Nephron (organoid): ENCODE data around the gene SH3PXD2A.

Source experiments
- H3K27ac Mint-ChIP-seq, 3 experiments: 2 replicates each; pipeline ENCODE4 v1.8.0; 2020; ENCODE audit warnings: mixed read lengths in 3 of 3, mild to moderate bottlenecking in 2 of 3, moderate library complexity in 1 of 3
- H3K27me3 Mint-ChIP-seq: 2 replicates; pipeline ENCODE4 v1.8.0; 2021; ENCODE audit warnings: low read depth, mild to moderate bottlenecking, moderate library complexity, mixed read lengths
- H3K36me3 Mint-ChIP-seq: 2 replicates; pipeline ENCODE4 v1.8.0; 2020; ENCODE audit warnings: low read depth, mixed read lengths
- H3K4me1 Mint-ChIP-seq: 2 replicates; pipeline ENCODE4 v1.8.0; 2020; ENCODE audit warnings: mixed read lengths
- H3K4me3 Mint-ChIP-seq, 3 experiments: 2 replicates each; pipeline ENCODE4 v1.8.0; 2020; ENCODE audit warnings: mild to moderate bottlenecking in 3 of 3, mixed read lengths in 3 of 3, moderate library complexity in 2 of 3
- H3K9me3 Mint-ChIP-seq: 2 replicates; pipeline ENCODE4 v1.8.0; 2020; ENCODE audit warnings: mixed read lengths
- CTCF ChIP-seq, 3 experiments: fragments of 200-600 bp; sonication (generic); IDR thresholded peaks; one replicate each; pipeline ENCODE4 v1.5.0; 2021; ENCODE audit warnings: antibody characterized with exemption in 3 of 3; ENCODE audit not compliant: unreplicated experiment in 3 of 3

SH3PXD2A gene

GRCh38 chr10:103840740-103841070, 14.7 kb downstream of the SH3PXD2A start:
- H3K4me1 Mint-ChIP-seq, result peaks cover 70% of the 10 kb centered on the region
- H3K27me3 Mint-ChIP-seq, result peaks cover 4% of the 10 kb centered on the region
- peak overlapping the region; percentile 54 to 83 (median 76) for H3K27ac Mint-ChIP-seq
- H3K4me3 Mint-ChIP-seq, result peak overlapping the region in 2 of 3 experiments; percentile 46 to 59
- no peaks in the 10 kb centered on the region for H3K9me3 Mint-ChIP-seq
- no peak for TF ChIP-seq CTCF (IDR thresholded peaks at IDR 0.05; ENCODE audit: unreplicated experiment in 3 of 3)
- no peaks in the 10 kb centered on the region for H3K36me3 Mint-ChIP-seq

GRCh38 chr10:103839872-103840739, 15.3 kb downstream of the SH3PXD2A start:
- Mint-ChIP-seq H3K4me3 (peak overlapping the region in 2 of 3 experiments; percentile 49 to 59), H3K27me3 (peaks cover 4% of the 10 kb centered on the region), H3K4me1 (peaks cover 71% of the 10 kb centered on the region), H3K9me3 (no peaks in the 10 kb centered on the region), H3K36me3 (no peaks in the 10 kb centered on the region), H3K27ac (peak overlapping the region; percentile 76 to 83 (median 77))
- TF ChIP-seq CTCF (IDR thresholded peaks at IDR 0.05; ENCODE audit: unreplicated experiment in 3 of 3), result no peak

GRCh38 chr10:103839519-103839871, 15.9 kb downstream of the SH3PXD2A start:
- TF ChIP-seq CTCF (IDR thresholded peaks at IDR 0.05; ENCODE audit: unreplicated experiment in 3 of 3), result no peak
- peak overlapping the region; percentile 68 to 77 (median 76) for H3K27ac Mint-ChIP-seq

GRCh38 chr10:103838862-103839518, 16.4 kb downstream of the SH3PXD2A start:
- Mint-ChIP-seq H3K36me3 (no peaks in the 10 kb centered on the region), H3K27ac (peak overlapping the region in 2 of 3 experiments; percentile 55 to 76), H3K4me3 (peak overlapping the region in 1 of 3 experiments; percentile 27), H3K27me3 (peaks cover 4% of the 10 kb centered on the region), H3K4me1 (peaks cover 79% of the 10 kb centered on the region), H3K9me3 (no peaks in the 10 kb centered on the region)
- no peak for TF ChIP-seq CTCF (IDR thresholded peaks at IDR 0.05; ENCODE audit: unreplicated experiment in 3 of 3)

More at GRCh38 chr10:103839519-103839871, 15.9 kb downstream of the SH3PXD2A start:
- Mint-ChIP-seq H3K4me3 (peak overlapping the region in 1 of 3 experiments; percentile 49), H3K9me3 (no peaks in the 10 kb centered on the region), H3K27me3 (peaks cover 4% of the 10 kb centered on the region), H3K4me1 (peaks cover 78% of the 10 kb centered on the region), H3K36me3 (no peaks in the 10 kb centered on the region)

GRCh38 chr10:103838070-103838395, 17.3 kb downstream of the SH3PXD2A start:
- peak overlapping the region in 1 of 3 experiments; percentile 76 for H3K27ac Mint-ChIP-seq
- peaks cover 4% of the 10 kb centered on the region for H3K27me3 Mint-ChIP-seq
- peaks cover 82% of the 10 kb centered on the region for H3K4me1 Mint-ChIP-seq
- peaks cover 3% of the 10 kb centered on the region for H3K9me3 Mint-ChIP-seq
- H3K4me3 Mint-ChIP-seq, result no peak overlapping the region
- peaks cover 3% of the 10 kb centered on the region for H3K36me3 Mint-ChIP-seq
- no peak for TF ChIP-seq CTCF (IDR thresholded peaks at IDR 0.05; ENCODE audit: unreplicated experiment in 3 of 3)
